ENCODE results near the gene PTPRN2.

PTPRN2 gene

DNA sequence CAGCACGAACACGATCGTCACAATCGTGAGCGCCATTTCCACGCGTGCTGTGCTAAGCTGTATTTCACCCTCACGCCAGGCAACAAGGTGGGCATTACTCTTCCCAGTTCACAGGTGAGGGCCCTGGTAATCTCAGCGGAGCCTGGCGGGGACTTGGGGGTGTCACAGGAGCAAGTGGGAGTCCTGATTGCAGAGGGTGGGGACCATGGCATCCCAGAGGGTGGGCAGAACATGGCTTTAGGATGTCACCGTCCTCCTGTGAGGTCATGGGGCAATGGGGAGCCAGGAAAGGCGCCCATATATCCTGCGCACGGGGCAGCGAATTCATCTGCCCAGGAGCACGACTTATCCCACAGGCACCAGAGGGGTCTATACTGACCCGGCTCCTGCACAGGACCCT, 761.1 kb downstream of the PTPRN2 start:
- Mint-ChIP-seq H3K4me3 (no peak overlapping the region), H3K4me1 (peaks cover 5% of the 10 kb centered on the region), H3K27ac (no peak overlapping the region), H3K36me3 (ENCODE audit: low read depth) (no peaks in the 10 kb centered on the region), H3K27me3 (ENCODE audit: low read depth, poor library complexity) (peaks cover 17% of the 10 kb centered on the region), H3K9me3 (no peaks in the 10 kb centered on the region)
- no peak for DNase-seq
- TF ChIP-seq, protein P1, sequence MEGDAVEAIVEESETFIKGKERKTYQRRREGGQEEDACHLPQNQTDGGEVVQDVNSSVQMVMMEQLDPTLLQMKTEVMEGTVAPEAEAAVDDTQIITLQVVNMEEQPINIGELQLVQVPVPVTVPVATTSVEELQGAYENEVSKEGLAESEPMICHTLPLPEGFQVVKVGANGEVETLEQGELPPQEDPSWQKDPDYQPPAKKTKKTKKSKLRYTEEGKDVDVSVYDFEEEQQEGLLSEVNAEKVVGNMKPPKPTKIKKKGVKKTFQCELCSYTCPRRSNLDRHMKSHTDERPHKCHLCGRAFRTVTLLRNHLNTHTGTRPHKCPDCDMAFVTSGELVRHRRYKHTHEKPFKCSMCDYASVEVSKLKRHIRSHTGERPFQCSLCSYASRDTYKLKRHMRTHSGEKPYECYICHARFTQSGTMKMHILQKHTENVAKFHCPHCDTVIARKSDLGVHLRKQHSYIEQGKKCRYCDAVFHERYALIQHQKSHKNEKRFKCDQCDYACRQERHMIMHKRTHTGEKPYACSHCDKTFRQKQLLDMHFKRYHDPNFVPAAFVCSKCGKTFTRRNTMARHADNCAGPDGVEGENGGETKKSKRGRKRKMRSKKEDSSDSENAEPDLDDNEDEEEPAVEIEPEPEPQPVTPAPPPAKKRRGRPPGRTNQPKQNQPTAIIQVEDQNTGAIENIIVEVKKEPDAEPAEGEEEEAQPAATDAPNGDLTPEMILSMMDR (IDR thresholded peaks at IDR 0.05): no peak

DNA sequence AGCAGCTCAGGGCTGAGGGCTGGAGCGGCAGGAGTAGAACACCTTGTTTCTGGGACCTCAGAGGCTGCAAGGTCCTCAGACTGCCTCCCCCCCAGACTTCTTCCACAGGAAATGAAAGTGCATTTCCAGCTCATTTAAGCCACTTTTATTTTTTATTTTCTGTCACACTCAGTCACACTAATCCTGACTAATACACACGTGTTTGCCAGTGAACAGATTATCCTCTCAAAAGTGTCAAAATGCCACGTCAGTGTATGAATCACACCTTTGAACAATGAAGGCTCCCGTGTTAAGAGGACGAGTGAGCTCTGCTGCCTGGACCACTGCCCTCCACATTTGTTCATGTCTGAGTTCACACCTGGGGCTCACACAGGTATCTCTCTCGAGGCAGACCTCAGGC, 762.3 kb downstream of the PTPRN2 start:
- Mint-ChIP-seq H3K27ac (no peak overlapping the region), H3K4me3 (no peak overlapping the region), H3K9me3 (no peaks in the 10 kb centered on the region), H3K27me3 (ENCODE audit: low read depth, poor library complexity) (peaks cover 8% of the 10 kb centered on the region), H3K36me3 (ENCODE audit: low read depth) (no peaks in the 10 kb centered on the region), H3K4me1 (peaks cover 5% of the 10 kb centered on the region)
- no peak for DNase-seq
- TF ChIP-seq, protein P1 (IDR thresholded peaks at IDR 0.05): no peak

DNA sequence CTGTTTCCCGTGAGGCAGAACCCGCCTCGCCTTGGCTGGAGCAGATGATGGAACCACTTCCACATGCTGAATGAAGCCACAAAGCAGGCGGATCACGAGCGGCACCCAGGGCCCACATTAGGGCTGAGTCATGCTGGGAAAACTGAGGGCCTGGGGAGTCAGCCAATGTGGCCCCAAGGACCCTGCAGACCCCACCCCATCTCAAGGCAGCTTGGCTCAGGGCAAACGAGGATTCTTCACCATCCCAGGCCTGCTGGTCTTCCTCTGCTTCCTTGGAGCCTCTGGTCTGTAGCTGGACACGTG, 762.9 kb downstream of the PTPRN2 start:
- Mint-ChIP-seq H3K27ac (no peak overlapping the region), H3K36me3 (ENCODE audit: low read depth) (no peaks in the 10 kb centered on the region), H3K9me3 (no peaks in the 10 kb centered on the region), H3K4me1 (peaks cover 5% of the 10 kb centered on the region), H3K4me3 (no peak overlapping the region), H3K27me3 (ENCODE audit: low read depth, poor library complexity) (peaks cover 7% of the 10 kb centered on the region)
- TF ChIP-seq, protein P1 (IDR thresholded peaks at IDR 0.05): no peak
- no peak for DNase-seq

DNA sequence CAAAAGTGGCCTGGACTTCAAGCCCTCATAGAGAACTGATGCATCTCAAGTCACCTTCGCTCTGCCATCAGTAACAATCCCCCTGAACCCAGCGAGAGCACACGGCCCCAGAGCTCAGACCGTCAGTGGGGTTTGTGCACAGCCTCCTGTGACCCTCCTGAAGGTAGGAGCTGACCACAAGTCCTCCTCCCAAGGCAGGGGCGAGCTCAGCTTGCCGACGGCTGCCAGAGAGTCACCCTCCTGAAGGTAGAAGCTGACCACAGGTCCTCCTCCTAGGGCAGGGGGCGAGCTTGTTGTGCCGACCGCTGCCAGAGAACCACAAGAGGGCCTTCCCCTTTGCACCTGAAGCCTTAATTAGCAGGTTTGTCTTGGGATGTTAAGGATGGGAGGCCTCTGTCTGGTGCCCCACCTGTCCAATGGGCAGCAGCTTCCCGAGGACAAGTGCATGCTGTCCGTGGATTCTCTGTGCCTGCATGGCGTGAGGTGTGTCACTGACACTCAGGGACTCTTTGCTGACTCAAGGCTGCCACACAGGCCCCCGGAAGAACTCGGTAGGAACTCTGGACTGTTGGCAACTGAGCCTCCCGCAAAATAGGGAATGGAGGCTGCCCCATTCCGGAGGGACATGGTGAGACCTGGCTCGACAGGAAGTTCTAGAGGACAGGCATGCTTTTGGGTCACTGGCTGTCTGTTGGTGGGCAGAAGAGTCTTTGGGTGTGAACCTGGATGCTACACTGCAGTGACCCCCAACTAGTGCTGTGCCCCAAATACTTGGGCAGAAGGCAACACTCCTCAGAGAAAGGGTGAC, 763.4 kb downstream of the PTPRN2 start:
- Mint-ChIP-seq H3K9me3 (no peaks in the 10 kb centered on the region), H3K36me3 (ENCODE audit: low read depth) (no peaks in the 10 kb centered on the region), H3K27me3 (ENCODE audit: low read depth, poor library complexity) (peaks cover 7% of the 10 kb centered on the region), H3K4me3 (no peak overlapping the region), H3K27ac (no peak overlapping the region), H3K4me1 (peaks cover 5% of the 10 kb centered on the region)
- TF ChIP-seq, protein P1 (IDR thresholded peaks at IDR 0.05): no peak
- DNase-seq: no peak

DNA sequence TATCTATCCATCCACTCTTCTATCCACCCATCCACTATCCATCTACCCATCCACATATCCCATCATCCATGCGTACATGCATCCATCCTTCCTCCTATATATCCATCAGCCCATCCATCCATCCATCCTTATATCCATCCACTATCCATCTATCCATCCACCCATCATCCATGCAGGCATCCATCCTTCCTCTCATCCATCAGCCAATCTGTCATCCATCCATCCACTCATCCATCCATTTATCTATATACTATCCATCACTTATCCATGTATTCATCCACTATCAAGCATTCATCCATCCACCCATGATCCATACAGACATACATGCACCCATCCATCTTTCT, 765.0 kb downstream of the PTPRN2 start:
- Mint-ChIP-seq H3K4me1 (peaks cover 11% of the 10 kb centered on the region), H3K9me3 (no peaks in the 10 kb centered on the region), H3K36me3 (ENCODE audit: low read depth) (no peaks in the 10 kb centered on the region), H3K27me3 (ENCODE audit: low read depth, poor library complexity) (no peaks in the 10 kb centered on the region), H3K27ac (no peak overlapping the region), H3K4me3 (no peak overlapping the region)
- DNase-seq: no peak
- TF ChIP-seq, protein P1 (IDR thresholded peaks at IDR 0.05): no peak

DNA sequence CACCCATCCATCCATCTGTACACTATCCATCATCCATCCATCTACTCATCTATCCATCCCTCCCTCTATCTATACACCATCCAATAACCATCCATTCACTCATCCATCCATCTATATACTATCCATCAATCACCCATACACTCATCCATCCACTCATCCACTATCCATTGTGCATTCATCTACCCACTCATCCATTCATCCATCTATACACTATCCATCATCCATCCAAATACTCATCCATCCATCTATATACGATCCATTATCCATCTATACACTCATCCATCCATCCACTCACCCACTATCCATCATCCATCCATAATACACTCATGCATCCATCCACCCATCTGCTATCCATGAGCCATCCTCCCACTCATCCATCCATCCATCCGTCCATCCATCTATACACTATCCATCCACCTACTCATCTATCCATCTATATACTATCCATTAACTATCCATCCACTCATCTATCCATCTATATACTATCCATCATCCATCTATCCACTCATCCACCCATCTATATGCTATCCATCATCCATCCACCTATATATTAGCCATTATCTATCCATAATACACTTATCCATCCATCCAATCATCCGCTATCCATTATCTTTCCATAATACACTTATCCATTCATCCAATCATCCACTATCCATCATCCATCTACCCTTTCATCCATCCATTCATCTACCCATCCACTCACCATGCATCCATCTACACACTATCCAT, 765.5 kb downstream of the PTPRN2 start:
- TF ChIP-seq, protein P1 (IDR thresholded peaks at IDR 0.05): no peak
- Mint-ChIP-seq H3K27ac (no peak overlapping the region), H3K4me1 (peaks cover 12% of the 10 kb centered on the region), H3K27me3 (ENCODE audit: low read depth, poor library complexity) (no peaks in the 10 kb centered on the region), H3K36me3 (ENCODE audit: low read depth) (no peaks in the 10 kb centered on the region), H3K4me3 (no peak overlapping the region), H3K9me3 (no peaks in the 10 kb centered on the region)
- DNase-seq: no peak

All from nephron progenitor cell (in vitro differentiated cells).